NCI-H1092 (cell line): ENCODE results near the gene JAK2.

ENCODE experiments used
- DNase-seq: peaks from one replicate; lab custom pipeline; 2025; lab: John Stamatoyannopoulos, UW

The JAK2 gene

DNA sequence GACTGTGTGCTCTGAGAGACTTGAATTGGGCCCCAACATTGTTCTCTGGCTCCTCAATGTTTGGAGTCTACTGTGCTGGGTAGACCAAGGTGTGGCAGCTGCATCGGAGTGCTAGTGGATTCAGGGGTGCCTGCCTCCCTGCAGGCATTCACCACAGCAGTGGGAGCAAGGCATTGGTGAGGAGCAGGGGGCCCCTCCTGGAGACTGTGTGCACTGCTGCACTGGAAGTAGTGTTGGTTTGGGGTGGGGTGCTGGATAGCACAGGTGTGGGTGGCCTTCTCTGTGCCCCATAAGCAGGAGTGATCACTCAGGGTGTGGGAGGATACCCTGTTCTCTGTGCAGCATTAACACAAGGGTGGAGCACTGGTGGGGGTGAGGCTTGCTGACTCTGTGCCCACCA lies 161.2 kb downstream of the JAK2 start:
- DNase-seq: no peak
